HG03045 (cell line): Measurements from ENCODE around the gene IGIP.
A peak's percentile ranks its signal among the peaks of the same experiment; 100 is the strongest.

Experiments used
- ATAC-seq: cut with Tn5 transposase; IDR thresholded peaks from one replicate; pipeline ENCODE4 v1.9.1; 2021; ENCODE audit warnings: mild to moderate bottlenecking, moderate library complexity; ENCODE audit not compliant: unreplicated experiment

IGIP gene

DNA sequence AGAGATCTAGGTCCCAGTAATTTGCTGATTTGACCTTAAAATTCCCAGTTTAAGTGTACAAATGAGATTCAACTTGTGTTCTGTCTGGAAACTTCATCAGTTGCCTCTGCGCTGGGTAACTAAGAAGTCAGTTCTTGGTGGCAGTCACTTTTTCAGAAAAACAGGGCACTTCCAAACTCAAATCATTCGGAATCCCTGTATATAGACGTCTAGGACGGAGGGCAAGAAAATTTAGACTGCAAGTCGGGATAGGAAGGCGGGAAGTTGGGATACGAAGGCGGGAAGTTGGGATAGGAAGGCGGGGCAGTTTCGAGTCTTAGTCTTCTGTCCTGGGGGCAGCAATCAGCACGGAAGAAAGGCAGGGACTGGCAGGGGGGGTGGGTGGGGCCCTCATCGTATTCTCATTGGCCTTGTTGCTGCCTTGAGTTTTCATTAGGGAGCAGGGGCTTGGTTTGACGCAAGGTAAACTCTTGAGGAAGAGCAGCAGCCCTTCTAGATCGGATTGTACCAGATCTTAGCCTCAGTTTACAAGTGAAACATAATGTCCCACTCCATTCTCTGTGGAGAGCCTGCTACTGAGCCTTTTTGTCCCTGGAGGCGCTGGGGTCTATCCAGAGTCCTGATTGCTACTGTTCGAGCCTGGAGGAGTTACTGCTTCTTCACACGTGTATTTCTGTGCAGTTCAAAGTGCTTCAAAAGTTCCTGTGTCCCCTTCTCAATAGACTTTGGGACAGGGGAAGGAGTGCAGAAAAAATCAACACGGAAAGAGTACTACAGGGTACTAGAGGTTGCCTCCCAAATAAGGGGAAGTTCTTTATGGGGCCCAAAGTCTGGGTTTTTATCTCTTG lies 14.5 kb upstream of the IGIP start:
- ATAC-seq, result no peak

- no peak for ATAC-seq
Observed at GRCh38 chr5:140111859-140112551, 13.7 kb upstream of the IGIP start.

DNA sequence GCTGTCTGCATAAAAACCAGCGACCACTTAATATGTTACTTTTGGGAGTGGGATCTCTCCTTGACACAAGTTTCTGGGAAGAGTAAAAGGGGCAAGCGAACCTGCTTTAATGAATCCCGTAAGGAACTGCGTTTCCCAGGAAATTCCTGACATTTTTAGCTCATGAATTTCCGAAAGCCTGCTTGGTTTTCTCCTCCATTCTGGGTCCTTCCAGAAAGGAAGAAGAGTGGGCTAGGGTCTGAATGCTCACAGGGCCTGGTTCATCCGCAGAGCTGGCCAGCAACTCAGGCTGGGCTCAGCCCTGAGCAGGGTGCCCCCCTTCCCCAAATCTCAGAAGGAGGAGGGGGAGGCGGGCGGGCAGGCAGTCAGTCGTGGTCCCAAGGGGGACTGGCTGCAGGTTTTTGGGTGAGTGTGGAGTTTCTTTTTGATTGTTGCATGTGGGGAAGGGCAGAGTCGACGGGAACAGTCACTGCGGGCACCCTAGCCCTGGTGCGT lies 13.0 kb upstream of the IGIP start:
- ATAC-seq, result no peak

DNA sequence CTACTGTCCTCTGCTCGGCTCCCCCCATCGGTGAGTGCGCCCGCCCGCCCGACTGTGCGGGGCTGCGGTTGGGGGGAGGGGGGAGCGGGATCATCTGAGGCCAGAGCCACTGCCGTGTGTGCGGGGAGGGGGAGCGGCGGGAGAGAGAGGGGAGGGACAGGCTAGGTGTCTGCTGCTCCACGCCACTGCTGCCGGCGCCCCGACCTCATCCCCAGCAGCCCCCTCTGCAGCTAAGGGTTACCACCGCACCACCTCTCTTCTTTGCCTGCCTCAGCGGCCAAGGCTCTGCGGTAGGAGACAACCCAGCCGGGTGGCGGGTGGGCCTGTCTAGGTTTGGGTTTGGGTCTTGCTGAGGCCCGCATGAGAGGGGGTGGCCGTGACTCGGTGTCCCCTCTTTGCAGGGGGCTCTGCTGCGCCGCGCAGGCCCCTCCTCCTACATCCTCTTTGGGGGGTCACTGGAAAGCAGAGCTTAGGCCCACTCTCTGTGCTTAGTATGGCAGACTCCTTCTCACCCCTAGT lies 12.5 kb upstream of the IGIP start:
- peak; percentile 3 for ATAC-seq

DNA sequence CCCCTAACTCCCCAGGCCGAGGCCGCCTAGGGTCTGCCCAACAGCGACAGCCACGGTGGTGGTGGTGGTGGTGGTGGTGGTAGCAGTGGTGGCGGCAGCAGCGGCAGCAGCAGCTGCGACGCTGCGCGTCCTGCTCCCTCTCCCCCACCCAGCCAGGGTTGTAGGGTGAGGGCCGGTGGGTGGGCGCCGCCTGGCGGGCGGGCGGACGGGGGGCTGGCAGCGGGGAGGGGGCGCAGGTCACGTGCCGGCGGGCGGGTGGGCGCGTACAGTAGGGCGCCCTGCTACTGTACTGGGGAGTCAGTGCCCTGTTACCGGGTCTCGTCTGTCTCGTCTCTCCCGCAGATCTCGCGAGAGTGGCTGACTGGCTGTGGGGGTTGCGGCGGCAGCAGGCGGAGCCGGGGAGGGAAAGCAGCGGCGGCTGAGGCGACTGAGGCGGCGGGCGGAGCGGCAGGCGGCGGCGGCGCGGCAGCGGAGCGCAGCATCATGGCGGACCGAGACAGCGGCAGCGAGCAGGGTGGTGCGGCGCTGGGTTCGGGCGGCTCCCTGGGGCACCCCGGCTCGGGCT lies 12.0 kb upstream of the IGIP start, which contains the start of gene PURA:
Gene PURA, plus strand, starts transcription at position 411 of the 565 bp plus-strand sequence. Its CDS starts 73 bp downstream, at position 484.
- peak; percentile 88 for ATAC-seq

- ATAC-seq, result peak; percentile 31
Observed at GRCh38 chr5:140114341-140115185, 11.2 kb upstream of the IGIP start.

DNA sequence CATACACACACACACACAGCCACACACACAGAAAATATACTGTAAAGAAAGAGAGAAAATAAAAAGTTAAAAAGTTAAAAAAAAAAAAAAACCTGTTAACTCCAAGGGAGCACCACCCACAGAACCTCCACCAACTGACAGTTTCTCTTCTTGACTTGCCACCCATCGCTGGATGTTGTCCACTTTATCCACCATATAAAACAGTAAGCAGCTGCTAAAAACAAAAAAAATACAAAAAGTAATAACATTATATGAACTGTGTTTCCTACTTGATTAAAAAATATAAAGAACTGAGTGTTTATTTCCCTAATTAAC lies 10.6 kb upstream of the IGIP start:
- no peak for ATAC-seq

- no peak for ATAC-seq
Observed at GRCh38 chr5:140116716-140117115, 9.0 kb upstream of the IGIP start.

DNA sequence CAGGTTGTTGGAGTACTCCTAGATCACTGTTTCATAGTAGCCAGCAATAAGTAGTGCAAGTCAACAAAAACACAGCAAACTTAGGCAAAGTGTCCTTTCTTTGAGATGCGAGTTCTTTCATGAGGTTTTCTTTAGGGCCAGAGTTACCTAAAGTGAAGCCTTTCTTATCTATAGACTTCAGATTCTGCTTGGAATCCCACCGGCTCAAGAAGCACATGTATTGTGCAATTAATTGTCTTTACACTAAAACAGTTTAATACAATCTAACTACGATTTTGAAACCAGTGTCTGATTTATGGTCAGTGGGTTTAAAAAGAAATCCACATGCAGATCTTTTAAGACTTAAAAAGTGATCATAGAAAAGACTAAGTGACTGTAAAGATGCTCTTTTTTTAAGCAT lies 8.2 kb upstream of the IGIP start:
- no peak for ATAC-seq

- no peak for ATAC-seq
Observed at GRCh38 chr5:140118302-140118936, 7.3 kb upstream of the IGIP start.

DNA sequence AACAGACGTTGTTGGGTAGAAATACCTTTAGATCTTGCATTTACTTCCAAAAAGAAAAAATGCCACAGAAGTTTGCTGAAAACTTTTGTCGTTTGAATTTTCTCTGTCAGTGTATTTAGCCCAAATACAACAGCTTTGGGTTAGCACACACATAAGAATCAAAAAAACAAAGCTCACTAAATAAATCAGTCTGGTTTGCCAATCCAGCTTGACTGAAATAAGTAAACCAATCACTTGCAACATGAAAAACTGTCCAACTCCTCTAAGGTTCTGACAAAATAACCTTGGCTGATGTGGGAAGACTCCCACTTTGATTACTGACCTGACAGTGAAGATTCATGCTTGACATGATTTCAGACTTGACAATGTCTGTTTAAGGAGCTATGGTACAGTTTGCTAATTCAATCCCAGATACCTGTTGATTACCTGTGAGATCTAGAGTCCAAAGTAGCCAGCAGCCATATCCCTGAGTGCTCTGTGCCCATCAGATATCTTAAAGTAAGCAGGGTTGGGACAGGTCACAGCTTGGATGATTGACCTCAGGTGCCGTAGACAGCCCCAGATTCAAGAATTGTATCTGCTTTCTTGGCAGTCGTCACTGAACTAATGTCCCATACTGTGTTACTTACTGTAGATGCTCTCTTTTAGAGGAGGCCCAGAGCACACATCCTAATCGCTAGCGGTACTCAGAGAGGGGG lies 727 bp downstream of the IGIP start:
- no peak for ATAC-seq

DNA sequence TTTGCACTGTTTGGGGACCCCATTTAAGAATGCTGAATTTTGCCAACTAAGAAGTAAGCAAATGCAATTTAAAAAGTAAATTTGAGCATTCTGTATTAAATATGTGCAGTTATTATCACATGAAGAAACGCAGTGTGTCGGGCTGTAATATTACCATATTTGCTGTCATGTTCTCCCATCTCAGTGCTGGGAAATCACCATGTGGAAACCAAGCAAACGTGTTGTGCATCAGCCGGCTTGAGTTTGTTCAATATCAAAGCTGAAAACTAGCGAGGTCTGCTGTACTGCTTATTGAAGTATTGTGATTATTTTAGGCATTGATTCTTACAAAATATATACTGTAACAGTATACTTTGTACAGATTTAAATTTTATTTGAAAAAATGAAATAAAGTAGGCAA lies 2.6 kb downstream of the IGIP start:
- no peak for ATAC-seq

GRCh38 chr5:140130949-140131733 lies 5.4 kb downstream of the IGIP start:
- ATAC-seq, result no peak

DNA sequence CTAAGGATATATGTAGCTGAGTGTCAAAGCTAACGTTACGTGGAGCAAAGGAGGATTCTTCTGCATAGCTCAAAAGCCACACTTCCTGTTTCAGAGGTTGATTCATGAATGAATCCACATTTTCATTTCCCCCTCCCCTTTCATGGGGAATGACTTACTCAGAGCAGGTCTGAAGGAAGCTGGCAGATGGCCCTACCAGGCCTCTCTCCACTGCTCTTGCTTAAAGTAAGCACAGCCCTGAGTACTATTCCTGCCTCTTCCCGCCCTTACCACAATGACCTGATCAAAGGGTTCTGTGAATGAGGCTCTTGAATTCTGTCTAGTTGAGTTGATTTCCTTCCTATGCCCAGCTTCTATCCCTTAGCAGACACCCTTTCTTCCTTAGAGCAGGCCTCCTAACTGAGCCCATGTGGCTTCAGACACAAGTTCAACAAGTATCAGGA lies 6.3 kb downstream of the IGIP start:
- no peak for ATAC-seq

- ATAC-seq, result no peak
Observed at GRCh38 chr5:140133514-140134167, 7.9 kb downstream of the IGIP start.

DNA sequence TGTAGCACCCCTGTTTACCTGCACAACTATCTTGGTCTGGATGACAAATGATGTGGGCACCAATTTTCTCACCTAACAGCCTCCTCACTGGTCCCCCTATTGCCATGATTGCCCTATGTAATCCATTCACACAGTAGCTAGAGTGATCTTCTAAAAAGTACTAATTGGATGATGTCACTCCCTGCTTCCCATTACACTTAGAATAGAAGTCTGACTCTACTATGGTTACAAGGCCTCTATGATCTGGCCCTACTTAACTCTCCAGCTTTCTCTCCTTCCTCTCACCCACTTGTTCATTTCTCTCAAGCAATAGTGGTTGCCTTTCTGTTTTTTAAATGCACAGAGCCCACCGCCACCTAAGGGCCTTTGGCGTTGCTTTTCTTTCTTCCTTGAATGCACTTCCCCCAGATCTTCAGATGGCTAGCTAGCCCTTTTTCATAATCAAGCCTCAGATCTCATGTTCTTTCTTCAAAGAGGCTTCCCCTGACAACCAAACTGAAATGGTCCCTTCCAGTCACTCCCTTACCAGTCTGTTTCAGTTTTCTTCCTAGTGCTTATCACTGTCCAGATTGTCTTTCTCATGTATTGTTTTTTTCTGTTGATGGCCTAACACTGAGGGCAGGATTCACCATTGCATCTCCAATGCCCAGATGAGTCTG lies 8.7 kb downstream of the IGIP start:
- ATAC-seq, result no peak

DNA sequence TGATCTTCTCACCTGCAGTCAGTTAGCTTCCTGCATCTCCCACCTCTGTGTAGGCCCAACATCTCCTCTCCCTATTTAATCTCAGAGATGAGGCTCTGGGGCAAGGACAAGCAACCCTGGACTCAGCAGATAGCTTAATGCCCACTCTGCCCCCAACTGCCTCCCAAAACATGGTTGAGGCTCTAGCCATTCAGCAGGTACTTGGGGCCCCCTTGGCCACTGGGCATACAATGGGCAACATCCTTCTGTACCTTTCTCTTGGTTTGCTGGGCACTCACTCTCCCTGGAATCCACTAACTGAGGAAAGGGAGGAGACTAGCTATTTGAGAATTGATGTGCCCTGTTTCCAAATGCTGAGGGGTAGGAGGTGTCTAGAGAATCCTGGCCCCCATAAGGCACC lies 9.4 kb downstream of the IGIP start:
- no peak for ATAC-seq

DNA sequence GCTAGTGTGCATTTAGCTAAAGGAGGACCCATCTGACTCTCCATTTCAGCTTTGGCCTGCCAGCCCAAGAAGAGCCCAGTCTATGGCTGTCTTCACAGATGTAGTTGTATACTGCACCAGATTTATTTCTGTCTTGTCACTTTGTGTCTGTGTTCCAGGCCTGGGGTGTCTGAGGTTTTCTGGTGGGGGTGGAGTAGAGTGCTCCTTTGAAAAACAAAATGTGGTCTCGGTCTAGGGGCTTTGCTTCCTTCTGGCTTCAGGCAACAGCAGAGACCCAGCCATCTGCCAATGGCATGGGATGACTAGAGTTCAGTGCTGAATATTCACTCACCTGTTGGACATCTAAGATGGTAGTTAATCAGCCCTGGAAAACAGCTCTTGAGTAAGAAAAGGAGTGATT lies 10.9 kb downstream of the IGIP start:
- ATAC-seq, result no peak
